ENCODE data around the gene GRB2.

- no peak for TF ChIP-seq CTCF (IDR thresholded peaks at IDR 0.05; ENCODE audit: control extremely low read depth in 1 of 3, insufficient read depth in 1 of 3, low read depth in 1 of 3, low read length in 3 of 3)
- TF ChIP-seq RAD21 (IDR thresholded peaks at IDR 0.05 in 1 of 2, conservative IDR thresholded peaks at IDR 0.05 in 1 of 2; ENCODE audit: low read depth in 2 of 2, low read length in 2 of 2): no peak
- no peak for TF ChIP-seq POU5F1 (IDR thresholded peaks at IDR 0.05; ENCODE audit: low read depth, low read length)
- TF ChIP-seq JUND (IDR thresholded peaks at IDR 0.05; ENCODE audit: low read length): no peak
Measured at GRCh38 chr17:75338335-75338734, 67.1 kb downstream of the GRB2 start.

Measured in H1 (cell line).